H1 (cell line): Measurements from ENCODE around the gene HES2. TPM values are rescaled to one million over a fixed set of nuclear protein-coding genes. Genes with fewer than 3 reads are reported as not detected.
A peak's percentile ranks its signal among the peaks of the same experiment; 100 is the strongest.

Experiments
- CTCF ChIA-PET: fragments of 300-600 bp; sonication (Branson Sonifier 250); formaldehyde crosslinking; loops from one replicate; lab custom pipeline; 2021; ENCODE audit not compliant: partially characterized antibody; lab: Charles Lee
- POLR2A ChIA-PET: fragments of 300-600 bp; sonication (Branson Sonifier 250); formaldehyde crosslinking; loops from one replicate; lab custom pipeline; 2021; ENCODE audit warnings: inconsistent platforms; ENCODE audit not compliant: partially characterized antibody; lab: Charles Lee
- DNase-seq, 2 experiments: peaks; one replicate each; pipeline versions ENCODE4 v3.0.0 to v3.0.0-alpha.2; 2010 to 2022; ENCODE audit warnings: low spot score in 2 of 2, low read depth in 1 of 2, mixed read lengths in 1 of 2
- FAIRE-seq: peaks from 2 replicates; lab custom pipeline; 2011; peaks lifted over from hg19 to GRCh38; lab: Jason Lieb, UNC
- H2AFZ ChIP-seq: 2 replicates; pipeline ENCODE4 v1.8.1; 2012; ENCODE audit warnings: low read length, inconsistent platforms
- H2AK5ac ChIP-seq: 2 replicates; pipeline ENCODE4 v1.6.1; 2013; ENCODE audit warnings: low read depth, low read length
- H2BK120ac ChIP-seq: replicated peaks from 2 replicates; pipeline ENCODE3; 2013; ENCODE audit warnings: low read depth, low read length, inconsistent platforms
- H2BK12ac ChIP-seq: 2 replicates; pipeline ENCODE4 v1.6.1; 2013; ENCODE audit warnings: low read depth, low read length
- H2BK15ac ChIP-seq: 2 replicates; pipeline ENCODE4 v1.6.1; 2013; ENCODE audit warnings: low read length
- H2BK20ac ChIP-seq: 2 replicates; pipeline ENCODE4 v1.6.1; 2013; ENCODE audit warnings: low read length
- H2BK5ac ChIP-seq: 2 replicates; pipeline ENCODE4 v1.6.1; 2013; ENCODE audit warnings: low read depth, low read length
- H3K14ac ChIP-seq: 2 replicates; pipeline ENCODE4 v1.6.1; 2013; ENCODE audit warnings: inconsistent platforms; ENCODE audit not compliant: insufficient read length
- H3K18ac ChIP-seq: 2 replicates; pipeline ENCODE4 v1.6.1; 2013; ENCODE audit warnings: low read length; ENCODE audit errors: extremely low read depth
- H3K23ac ChIP-seq: 2 replicates; pipeline ENCODE4 v1.6.1; 2013; ENCODE audit warnings: inconsistent platforms; ENCODE audit not compliant: insufficient read length
- H3K23me2 ChIP-seq: 2 replicates; pipeline ENCODE4 v1.6.1; 2013; ENCODE audit warnings: low read depth, low read length
- H3K27ac ChIP-seq: 2 replicates; pipeline ENCODE4 v1.6.1; 2011; ENCODE audit warnings: low read depth, low read length, inconsistent platforms
- H3K27me3 ChIP-seq, 4 experiments: replicated peaks in 1 of 4; 1 replicate in 1 of 4; 2 replicates in 3 of 4; pipeline versions ENCODE4 v1.6.1 to v1.8.1; 2011 to 2013; ENCODE audit warnings: low read length in 3 of 4, mild to moderate bottlenecking in 3 of 4, inconsistent platforms in 2 of 4, mixed read lengths in 2 of 4, moderate library complexity in 1 of 4; ENCODE audit not compliant: control insufficient read depth in 3 of 4, insufficient read depth in 3 of 4; ENCODE audit errors: extremely low read depth in 1 of 4
- H3K36me3 ChIP-seq, 4 experiments: 2 replicates each; pipeline versions ENCODE4 v1.6.1 to v1.8.1; 2011 to 2013; ENCODE audit warnings: mild to moderate bottlenecking in 4 of 4, low read length in 3 of 4, moderate library complexity in 2 of 4, control low read depth in 1 of 4, inconsistent platforms in 1 of 4; ENCODE audit not compliant: insufficient read depth in 4 of 4, control insufficient read depth in 2 of 4
- H3K4ac ChIP-seq: replicated peaks from 2 replicates; pipeline ENCODE3; 2013; ENCODE audit warnings: low read length, low read depth, mixed read lengths, inconsistent platforms; ENCODE audit not compliant: insufficient read length
- H3K4me1 ChIP-seq, 4 experiments: replicated peaks in 1 of 4; 1 replicate in 1 of 4; 2 replicates in 3 of 4; pipeline versions ENCODE4 v1.6.1 to v1.8.1; 2011 to 2013; ENCODE audit warnings: low read length in 3 of 4, inconsistent platforms in 2 of 4, mixed read lengths in 1 of 4; ENCODE audit not compliant: insufficient read depth in 4 of 4, control insufficient read depth in 3 of 4
- H3K4me2 ChIP-seq, 2 experiments: 2 replicates each; pipeline versions ENCODE4 v1.6.1 to v1.8.1; 2011 to 2013; ENCODE audit warnings: low read depth in 2 of 2, low read length in 2 of 2, control low read depth in 1 of 2, inconsistent platforms in 1 of 2, mild to moderate bottlenecking in 1 of 2; ENCODE audit not compliant: insufficient read depth in 1 of 2
- H3K4me3 ChIP-seq, 4 experiments: fragments of 200-600, 300-600 bp in 1 of 4; sonication (generic), shearing (Covaris generic), sonication (Bioruptor Twin) in 1 of 4; 2 replicates each; pipeline versions ENCODE4 v1.5.1 to v1.8.1; 2011 to 2016; ENCODE audit warnings: low read length in 4 of 4, low read depth in 3 of 4, control low read depth in 2 of 4, inconsistent platforms in 2 of 4, mild to moderate bottlenecking in 2 of 4, mixed read lengths in 1 of 4, moderate library complexity in 1 of 4; ENCODE audit not compliant: insufficient read depth in 2 of 4; ENCODE audit errors: extremely low read depth in 1 of 4
- H3K56ac ChIP-seq: replicated peaks from 2 replicates; pipeline ENCODE3; 2013; ENCODE audit warnings: low read depth, mild to moderate bottlenecking, mixed read lengths, low read length, inconsistent platforms; ENCODE audit not compliant: insufficient read length
- H3K79me1 ChIP-seq: 2 replicates; pipeline ENCODE4 v1.6.1; 2013; ENCODE audit warnings: low read depth, low read length, control low read depth
- H3K79me2 ChIP-seq, 2 experiments: 2 replicates each; pipeline versions ENCODE4 v1.6.1 to v1.8.1; 2012 to 2013; ENCODE audit warnings: low read length in 2 of 2, mild to moderate bottlenecking in 2 of 2, inconsistent platforms in 1 of 2; ENCODE audit not compliant: insufficient read depth in 2 of 2, control insufficient read depth in 1 of 2
- H3K9ac ChIP-seq, 4 experiments: replicated peaks in 1 of 4; 1 replicate in 1 of 4; 2 replicates in 3 of 4; pipeline versions ENCODE4 v1.6.1 to v1.8.1; 2011 to 2013; ENCODE audit warnings: low read depth in 3 of 4, low read length in 3 of 4, control low read depth in 2 of 4, mild to moderate bottlenecking in 2 of 4, moderate library complexity in 2 of 4, inconsistent platforms in 1 of 4; ENCODE audit errors: extremely low read depth in 1 of 4
- H3K9me3 ChIP-seq, 2 experiments: 2 replicates each; pipeline versions ENCODE4 v1.6.1 to v1.8.1; 2012 to 2013; ENCODE audit warnings: mild to moderate bottlenecking in 2 of 2, moderate library complexity in 2 of 2, control low read depth in 1 of 2, inconsistent platforms in 1 of 2, low read depth in 1 of 2, low read length in 1 of 2, mixed read lengths in 1 of 2; ENCODE audit not compliant: insufficient read depth in 2 of 2
- H4K20me1 ChIP-seq, 2 experiments: replicated peaks in 1 of 2; 2 replicates each; pipeline versions ENCODE3 to v1.8.1; 2011 to 2013; ENCODE audit warnings: inconsistent platforms in 2 of 2, low read length in 2 of 2, mild to moderate bottlenecking in 1 of 2; ENCODE audit not compliant: insufficient read depth in 2 of 2, control insufficient read depth in 1 of 2
- H4K5ac ChIP-seq: 2 replicates; pipeline ENCODE4 v1.6.1; 2013; ENCODE audit warnings: low read length, low read depth, mixed read lengths, inconsistent platforms; ENCODE audit not compliant: insufficient read length
- H4K8ac ChIP-seq: 2 replicates; pipeline ENCODE4 v1.8.0; 2013; ENCODE audit warnings: mild to moderate bottlenecking, moderate library complexity, low read length, inconsistent platforms; ENCODE audit not compliant: insufficient read depth; ENCODE audit errors: extremely low read depth
- H4K91ac ChIP-seq: replicated peaks from 2 replicates; pipeline ENCODE3; 2013; ENCODE audit warnings: low read length, mixed read lengths, inconsistent platforms; ENCODE audit not compliant: insufficient read length
- CREB1 ChIP-seq: IDR thresholded peaks from 2 replicates; pipeline ENCODE4 v1.6.1; 2012; ENCODE audit warnings: inconsistent platforms
- FOSL1 ChIP-seq: IDR thresholded peaks from 2 replicates; pipeline ENCODE4 v1.6.1; 2011; ENCODE audit warnings: mild to moderate bottlenecking, low read depth, low read length, moderate library complexity; ENCODE audit not compliant: insufficient read depth
- HDAC2 ChIP-seq, 2 experiments: fragments of 300-600 bp in 1 of 2; sonication (generic) in 1 of 2; IDR thresholded peaks; 2 replicates each; pipeline ENCODE4 v1.6.1; 2011 to 2012; ENCODE audit warnings: low read depth in 2 of 2, low read length in 2 of 2, mild to moderate bottlenecking in 2 of 2, moderate library complexity in 2 of 2, borderline replicate concordance in 1 of 2, inconsistent platforms in 1 of 2
- NANOG ChIP-seq: IDR thresholded peaks from 2 replicates; pipeline ENCODE4 v1.6.1; 2011; ENCODE audit warnings: low read length, low read depth, mild to moderate bottlenecking, inconsistent platforms; ENCODE audit not compliant: insufficient read depth, poor library complexity, severe bottlenecking
- PHF8 ChIP-seq: fragments of 200-600 bp; sonication (generic); conservative IDR thresholded peaks from 2 replicates; pipeline ENCODE4 v1.7.1; 2012; ENCODE audit warnings: low read depth, mild to moderate bottlenecking, inconsistent platforms, low read length, moderate library complexity
- RBBP5 ChIP-seq: IDR thresholded peaks from 2 replicates; pipeline ENCODE4 v1.7.1; 2012; ENCODE audit warnings: low read depth, mild to moderate bottlenecking, inconsistent platforms, low read length, moderate library complexity, borderline replicate concordance
- SIRT6 ChIP-seq: IDR thresholded peaks from one replicate; pipeline ENCODE4 v1.7.1; 2012; ENCODE audit warnings: low read length, inconsistent platforms
- WGBS, 2 experiments: shearing (Covaris generic) in 1 of 2; methylation state at CpG; one replicate each; pipeline versions ENCODE4 v1.1.6 to v1.1.7; 2013 to 2015; ENCODE audit warnings: low lambda C conversion rate in 2 of 2, mixed read lengths in 2 of 2, inconsistent platforms in 1 of 2, low coverage in 1 of 2, missing lambda C conversion rate in 1 of 2; ENCODE audit not compliant: insufficient replicate concordance in 2 of 2, insufficient coverage in 1 of 2, insufficient read length in 1 of 2; ENCODE audit errors: extremely low coverage in 1 of 2, missing lambda C conversion rate in 1 of 2; 5-methylcytosine and 5-hydroxymethylcytosine counted together
- polyA plus RNA-seq, 7 experiments: library from polyadenylated mRNA; depleted of rRNA in 3 of 7; stranded (reverse) in 5 of 7; unstranded in 2 of 7; fragments of >200 nt in 5 of 7; fragments of 200-250 nt in 2 of 7; gene quantifications; 1 replicate in 5 of 7; 2 replicates in 1 of 7; 4 replicates in 1 of 7; pipeline versions ENCODE4 v1.2.1 to v1.2.3, GENCODE V29; 2011 to 2013; ENCODE audit warnings: missing spikeins in 2 of 7, mixed read lengths in 2 of 7
- total RNA-seq: library from RNA; stranded (reverse); fragmentation: NEBNext Ultra II Directional; extraction: Animal tissue kit (Norgen Biotek cat#: 25700); gene quantifications from 2 replicates; pipeline ENCODE4 v1.2.1, GENCODE V29; 2021

HES2 gene
- total and polyA plus RNA-seq, 2 of the 8 experiments (the other 6 are each of a cell fraction or from before 2014, with no cell fraction given): 0.15 to 0.53 TPM

GRCh38 chr1:6421266-6421665 is 1.5 kb upstream of the HES2 start:
- no peak overlapping the region for H3K18ac ChIP-seq
- H3K36me3 ChIP-seq: peaks cover 0 to 12% (median 0%) of the 10 kb centered on the region in 4 experiments; a peak in 1 of 8 replicates
- 59% methylated on average over 4 of the region's 4 CpGs; no CpG with 5 or more reads in 1 of the 2 experiments for WGBS, 2 experiments
- DNase-seq (no peak), FAIRE-seq (no peak)
- no peak overlapping the region for H2BK5ac ChIP-seq
- no peak for TF ChIP-seq RBBP5
- TF ChIP-seq PHF8: no peak
- TF ChIP-seq FOSL1: no peak
- no peak for TF ChIP-seq CREB1
- no peak for TF ChIP-seq NANOG
- TF ChIP-seq HDAC2 (IDR thresholded peaks at IDR 0.05; ENCODE audit: borderline replicate concordance in 1 of 2, low read depth in 2 of 2, low read length in 2 of 2): no peak
- no peak for TF ChIP-seq SIRT6
- H3K9me3 ChIP-seq: no peaks in the 10 kb centered on the region
- H2AK5ac ChIP-seq: no peak overlapping the region
- no peak overlapping the region for H3K4ac ChIP-seq
- H3K23me2 ChIP-seq: peaks cover 17% of the 10 kb centered on the region; the same call in 1 of the 2 replicates
- POLR2A ChIA-PET: interaction anchor here (1.3 to 3.4 kb wide), 4 partner anchors 10 to 36 kb away, joined by 3 to 15 read pairs (median 7); no protein-coding TSS in a partner anchor
- H3K4me3 ChIP-seq: no peak overlapping the region
- H3K14ac ChIP-seq: no peak overlapping the region
- H3K79me1 ChIP-seq: no peaks in the 10 kb centered on the region
- H2BK12ac ChIP-seq: 0 out of 2 replicates have a peak overlapping the region, but pooled peaks have one; percentile 39
- H3K23ac ChIP-seq: no peak overlapping the region
- no peak overlapping the region for H3K4me2 ChIP-seq
- H2BK15ac ChIP-seq: no peak overlapping the region
- H4K20me1 ChIP-seq: peaks cover 0 to 12% of the 10 kb centered on the region in 2 experiments
- no peak overlapping the region for H3K56ac ChIP-seq
- H4K8ac ChIP-seq: no peak overlapping the region
- peaks cover 77 to 98% (median 92%) of the 10 kb centered on the region in 4 experiments for H3K27me3 ChIP-seq
- H3K9ac ChIP-seq: no peak overlapping the region
- H4K5ac ChIP-seq: no peak overlapping the region
- H2BK120ac ChIP-seq: no peak overlapping the region
- H3K79me2 ChIP-seq: no peaks in the 10 kb centered on the region
- H3K4me1 ChIP-seq: peaks cover 0 to 30% (median 11%) of the 10 kb centered on the region in 4 experiments; a peak in 5 of 7 replicates
- CTCF ChIA-PET: interaction anchor here (0.8 to 58.4 kb wide), 15 partner anchors 8 to 217 kb away, joined by 3 to 1769 read pairs (median 12); partner anchors contain the start of gene PLEKHG5
- no peak overlapping the region for H3K27ac ChIP-seq
- H2AFZ ChIP-seq: no peak overlapping the region
- H2BK20ac ChIP-seq: no peak overlapping the region
- H4K91ac ChIP-seq: no peak overlapping the region
